Measurements from ENCODE around the gene FGF21.

Gene FGF21

GRCh38 chr19:48794291-48794690 is 39.0 kb downstream of the FGF21 start:
- DNase-seq (ENCODE audit: low read depth), result no peak
- TF ChIP-seq CTCF (IDR thresholded peaks at IDR 0.05; ENCODE audit: low read depth, low read length, missing control alignments), result no peak
- no peak overlapping the region for H3K4me3 ChIP-seq (ENCODE audit: low read depth, low read length)

- DNase-seq (ENCODE audit: low read depth), result peak; percentile 78
- TF ChIP-seq CTCF (IDR thresholded peaks at IDR 0.05; ENCODE audit: low read depth, low read length, missing control alignments), result peak; percentile 91
- peak overlapping the region; percentile 54 for H3K4me3 ChIP-seq (ENCODE audit: low read depth, low read length)
Measured at GRCh38 chr19:48795055-48795684, 39.8 kb downstream of the FGF21 start.

GRCh38 chr19:48795685-48796070 is 40.4 kb downstream of the FGF21 start:
- no peak for TF ChIP-seq CTCF (IDR thresholded peaks at IDR 0.05; ENCODE audit: low read depth, low read length, missing control alignments)
- no peak for DNase-seq (ENCODE audit: low read depth)
- H3K4me3 ChIP-seq (ENCODE audit: low read depth, low read length), result no peak overlapping the region

GRCh38 chr19:48796298-48797083 is 41.2 kb downstream of the FGF21 start:
- no peak for TF ChIP-seq CTCF (IDR thresholded peaks at IDR 0.05; ENCODE audit: low read depth, low read length, missing control alignments)
- no peak for DNase-seq (ENCODE audit: low read depth)
- no peak overlapping the region for H3K4me3 ChIP-seq (ENCODE audit: low read depth, low read length)

- TF ChIP-seq CTCF (IDR thresholded peaks at IDR 0.05; ENCODE audit: low read depth, low read length, missing control alignments), result no peak
- no peak for DNase-seq (ENCODE audit: low read depth)
Measured at GRCh38 chr19:48797103-48797502, 41.8 kb downstream of the FGF21 start.

GRCh38 chr19:48798937-48799336 is 43.6 kb downstream of the FGF21 start:
- DNase-seq (ENCODE audit: low read depth), result no peak
- H3K4me3 ChIP-seq (ENCODE audit: low read depth, low read length), result no peak overlapping the region
- TF ChIP-seq CTCF (IDR thresholded peaks at IDR 0.05; ENCODE audit: low read depth, low read length, missing control alignments), result no peak

More at GRCh38 chr19:48797103-48797502, 41.8 kb downstream of the FGF21 start:
- H3K4me3 ChIP-seq (ENCODE audit: low read depth, low read length), result no peak overlapping the region

Data from GM12864 (cell line).